ENCODE results near the gene SLC25A20.

The SLC25A20 gene

DNA sequence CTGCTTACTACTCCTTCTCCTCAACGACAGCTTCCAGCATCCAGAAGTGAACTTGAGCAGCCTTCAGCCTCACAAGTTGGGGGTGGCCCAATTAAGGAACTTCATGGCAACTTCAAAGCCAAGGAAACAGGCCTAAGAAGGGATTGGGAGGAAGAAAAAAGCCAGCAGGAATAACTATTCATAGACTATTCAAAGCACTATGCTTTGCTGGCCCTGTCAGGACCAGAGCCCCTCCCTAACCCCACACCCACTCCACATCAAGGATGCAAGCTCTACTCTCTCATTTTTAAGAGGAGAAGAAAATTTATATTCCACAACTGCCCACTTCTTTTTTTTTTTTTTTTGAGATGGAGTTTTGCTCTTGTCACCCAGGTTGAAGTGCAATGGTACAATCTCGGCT is 41.0 kb downstream of the SLC25A20 start:
- no peak overlapping the region for H3K4me3 ChIP-seq (replicated peaks in 1 of 2; ENCODE audit: low read depth in 2 of 2, low read length in 2 of 2)
- DNase-seq (ENCODE audit: low read depth in 2 of 2) = no peak
- TF ChIP-seq, protein P1, sequence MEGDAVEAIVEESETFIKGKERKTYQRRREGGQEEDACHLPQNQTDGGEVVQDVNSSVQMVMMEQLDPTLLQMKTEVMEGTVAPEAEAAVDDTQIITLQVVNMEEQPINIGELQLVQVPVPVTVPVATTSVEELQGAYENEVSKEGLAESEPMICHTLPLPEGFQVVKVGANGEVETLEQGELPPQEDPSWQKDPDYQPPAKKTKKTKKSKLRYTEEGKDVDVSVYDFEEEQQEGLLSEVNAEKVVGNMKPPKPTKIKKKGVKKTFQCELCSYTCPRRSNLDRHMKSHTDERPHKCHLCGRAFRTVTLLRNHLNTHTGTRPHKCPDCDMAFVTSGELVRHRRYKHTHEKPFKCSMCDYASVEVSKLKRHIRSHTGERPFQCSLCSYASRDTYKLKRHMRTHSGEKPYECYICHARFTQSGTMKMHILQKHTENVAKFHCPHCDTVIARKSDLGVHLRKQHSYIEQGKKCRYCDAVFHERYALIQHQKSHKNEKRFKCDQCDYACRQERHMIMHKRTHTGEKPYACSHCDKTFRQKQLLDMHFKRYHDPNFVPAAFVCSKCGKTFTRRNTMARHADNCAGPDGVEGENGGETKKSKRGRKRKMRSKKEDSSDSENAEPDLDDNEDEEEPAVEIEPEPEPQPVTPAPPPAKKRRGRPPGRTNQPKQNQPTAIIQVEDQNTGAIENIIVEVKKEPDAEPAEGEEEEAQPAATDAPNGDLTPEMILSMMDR (IDR thresholded peaks at IDR 0.05; ENCODE audit: low read depth, low read length) = no peak

DNA sequence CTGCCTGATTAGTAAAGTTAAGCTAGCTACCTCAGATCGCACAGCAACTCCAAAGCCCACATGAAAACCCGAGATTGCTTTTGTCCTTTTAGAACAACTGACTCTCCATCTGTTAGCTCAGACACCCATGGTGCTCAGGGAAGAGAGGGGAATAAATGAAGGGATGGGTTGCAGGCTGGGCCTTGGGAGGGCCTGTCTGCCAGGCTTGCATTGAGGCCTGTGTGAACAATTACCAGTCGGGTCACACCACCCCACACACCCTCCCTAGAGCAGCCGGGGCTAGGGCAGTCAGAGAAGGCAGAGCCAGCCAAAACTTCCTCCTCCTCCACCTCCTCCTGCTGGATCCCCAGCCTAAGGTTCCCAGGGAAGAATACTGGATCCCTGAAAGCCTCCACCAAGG is 42.2 kb downstream of the SLC25A20 start:
- TF ChIP-seq, protein P1 (IDR thresholded peaks at IDR 0.05; ENCODE audit: low read depth, low read length) = no peak
- no peak for DNase-seq (ENCODE audit: low read depth in 2 of 2)
- H3K4me3 ChIP-seq (replicated peaks in 1 of 2; ENCODE audit: low read depth in 2 of 2, low read length in 2 of 2) = no peak overlapping the region

DNA sequence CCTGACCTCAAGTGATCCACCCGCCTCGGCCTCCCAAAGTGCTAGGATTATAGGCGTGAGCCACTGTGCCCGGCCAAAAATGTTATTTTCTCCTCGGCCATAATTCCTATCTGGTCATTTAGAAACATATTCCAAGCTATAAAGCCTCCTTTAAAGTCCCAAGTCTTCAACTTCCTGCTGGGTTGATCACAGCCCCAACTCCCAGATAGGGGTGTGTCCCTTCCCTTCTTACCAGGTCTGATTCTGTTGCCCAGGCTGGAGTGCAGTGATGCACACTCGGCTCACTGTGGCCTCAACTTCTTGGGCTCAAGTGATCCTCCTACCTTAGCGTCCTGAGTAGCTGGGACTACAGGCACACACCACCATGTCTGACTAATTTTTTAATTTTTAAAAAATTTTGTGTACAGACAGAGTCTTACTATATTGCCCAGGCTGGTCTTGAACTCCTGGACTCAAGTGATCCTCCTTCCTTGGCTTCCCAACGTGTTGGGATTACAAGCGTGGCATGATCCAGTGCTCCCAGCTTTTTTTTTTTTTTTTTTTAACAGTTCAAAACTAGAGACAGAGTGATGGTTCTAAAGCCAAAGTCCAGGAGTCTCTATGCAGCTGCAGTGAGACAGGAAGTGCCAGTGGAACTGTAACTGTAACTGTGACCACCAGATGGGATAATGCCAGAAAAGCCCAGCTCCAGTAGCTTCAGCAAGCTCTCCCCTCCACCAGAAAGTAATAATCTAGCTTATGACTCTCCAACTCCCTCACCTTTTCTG is 42.8 kb downstream of the SLC25A20 start:
- H3K4me3 ChIP-seq (replicated peaks in 1 of 2; ENCODE audit: low read depth in 2 of 2, low read length in 2 of 2) = no peak overlapping the region
- TF ChIP-seq, protein P1 (IDR thresholded peaks at IDR 0.05; ENCODE audit: low read depth, low read length) = no peak
- no peak for DNase-seq (ENCODE audit: low read depth in 2 of 2)

DNA sequence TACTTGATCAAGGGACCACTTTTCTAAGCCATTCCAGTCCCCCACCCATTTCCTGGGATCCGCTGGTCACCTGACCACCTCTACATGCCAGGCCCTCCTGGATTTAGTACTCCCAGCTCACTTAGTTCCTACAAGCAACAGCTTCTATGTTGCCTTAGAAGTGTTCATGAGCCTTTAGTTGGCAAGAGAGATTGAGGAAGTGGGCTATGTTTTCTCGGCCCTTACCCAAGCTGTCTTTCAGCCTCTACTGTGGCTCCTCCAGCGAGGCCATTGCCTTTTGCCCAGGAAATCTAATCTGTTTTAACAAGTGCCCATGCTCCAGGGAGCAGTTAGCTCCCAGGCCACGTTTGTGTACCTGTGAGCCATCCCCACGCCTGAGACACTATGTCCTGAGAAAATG is 46.5 kb downstream of the SLC25A20 start:
- no peak for DNase-seq (ENCODE audit: low read depth in 2 of 2)
- H3K4me3 ChIP-seq (replicated peaks in 1 of 2; ENCODE audit: low read depth in 2 of 2, low read length in 2 of 2) = no peak overlapping the region
- TF ChIP-seq, protein P1 (IDR thresholded peaks at IDR 0.05; ENCODE audit: low read depth, low read length) = no peak

DNA sequence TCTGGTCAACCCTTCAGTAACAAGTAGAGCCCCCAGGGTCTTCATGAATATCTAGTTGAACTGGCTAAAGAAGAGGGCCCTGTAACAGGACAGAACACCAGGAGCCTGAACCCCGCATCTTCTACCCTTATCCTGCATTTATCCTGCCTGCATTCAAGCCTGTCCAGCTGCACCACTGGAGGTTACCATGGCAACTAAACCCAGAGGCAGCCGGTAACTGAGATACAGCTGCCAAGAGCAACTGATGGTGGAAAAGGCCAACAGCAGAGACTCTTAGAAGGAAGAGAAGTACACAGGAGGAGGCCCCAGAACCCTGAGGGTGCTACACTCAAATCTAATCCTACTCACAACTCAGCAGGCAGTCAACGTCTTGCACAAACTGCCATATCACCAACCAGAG is 47.3 kb downstream of the SLC25A20 start:
- TF ChIP-seq, protein P1 (IDR thresholded peaks at IDR 0.05; ENCODE audit: low read depth, low read length) = no peak
- H3K4me3 ChIP-seq (replicated peaks in 1 of 2; ENCODE audit: low read depth in 2 of 2, low read length in 2 of 2) = no peak overlapping the region
- peak; percentile 30 to 57 for DNase-seq (ENCODE audit: low read depth in 2 of 2)

DNA sequence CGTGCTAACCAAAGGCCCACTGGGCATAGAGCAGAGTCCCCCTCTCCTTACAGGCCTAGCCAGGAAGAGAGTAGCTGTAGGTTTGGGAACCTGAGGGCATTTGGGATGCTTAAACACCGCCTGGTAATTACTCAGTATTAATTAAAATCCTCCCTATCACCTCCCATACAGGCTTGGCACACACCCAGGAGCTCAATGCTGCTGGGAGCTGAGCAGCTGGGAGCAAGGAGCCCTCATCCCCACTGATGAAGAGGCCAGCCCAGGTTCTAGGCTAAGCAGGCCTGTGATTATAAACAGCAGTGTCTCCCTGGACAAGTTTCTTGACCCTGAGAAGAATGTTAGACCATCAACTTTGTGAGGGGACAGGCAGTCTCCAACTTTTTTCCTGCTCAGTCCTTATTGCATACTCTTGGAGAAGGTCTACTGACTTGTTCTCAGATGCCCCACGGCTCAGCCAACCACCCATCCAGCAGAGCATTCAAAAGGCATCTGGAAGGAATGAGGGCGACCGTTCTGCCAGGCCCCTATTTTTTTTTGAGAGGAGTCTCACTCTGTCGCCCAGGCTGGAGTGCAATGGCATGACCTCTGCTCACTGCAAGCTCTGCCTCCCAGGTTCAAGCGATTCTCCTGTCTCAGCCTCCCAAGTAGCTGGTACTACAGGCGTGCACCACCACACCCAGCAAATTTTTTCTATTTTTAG is 49.7 kb downstream of the SLC25A20 start:
- no peak overlapping the region for H3K4me3 ChIP-seq (replicated peaks in 1 of 2; ENCODE audit: low read depth in 2 of 2, low read length in 2 of 2)
- no peak for DNase-seq (ENCODE audit: low read depth in 2 of 2)
- TF ChIP-seq, protein P1 (IDR thresholded peaks at IDR 0.05; ENCODE audit: low read depth, low read length) = no peak
